ENCODE measurements around the gene LRBA. TPM values are rescaled to one million over a fixed set of nuclear protein-coding genes. Genes with fewer than 3 reads are reported as not detected.
"Not testable (repeated sequence)": the region's sequence is repeated elsewhere in the genome, so short reads cannot be mapped to it uniquely, and the experiment has no call there.

Gene LRBA
- total RNA-seq, 1 donor from 2014 or later: 46.2 TPM

GRCh38 chr4:150541681-150542080, 473.4 kb downstream of the LRBA start:
- no peaks in the 10 kb centered on the region for H3K9me3 ChIP-seq
- no peaks in the 10 kb centered on the region for H3K27me3 ChIP-seq (ENCODE audit: low read depth)
- intact Hi-C loops (cut with DNase I): no loop called here
- H3K4me1 ChIP-seq: no peaks in the 10 kb centered on the region
- no peak for TF ChIP-seq CTCF (IDR thresholded peaks at IDR 0.05)
- H3K27ac ChIP-seq: no peak overlapping the region
- DNase-seq (no peak), ATAC-seq (no peak)
- no peak overlapping the region for H3K4me3 ChIP-seq
- H3K36me3 ChIP-seq: no peaks in the 10 kb centered on the region

DNA sequence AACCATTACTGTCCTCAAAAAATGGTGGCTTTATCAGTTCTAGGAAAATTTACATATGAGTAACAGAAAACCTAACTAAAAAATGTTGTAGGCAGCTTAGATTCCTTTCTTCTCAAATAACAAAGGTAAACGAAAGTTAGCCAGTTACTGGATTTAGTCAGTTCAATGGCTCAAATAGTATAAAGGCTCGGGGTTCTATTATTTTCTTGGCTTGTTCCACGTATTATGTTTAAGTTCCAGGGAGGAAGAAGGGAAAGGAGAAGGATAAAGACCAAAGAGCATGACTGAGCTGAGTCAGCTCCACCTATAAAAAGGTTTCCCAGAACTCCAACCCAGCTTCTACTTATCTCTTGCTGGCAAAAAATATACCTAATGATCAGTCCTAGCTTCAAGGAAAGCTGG, 474.1 kb downstream of the LRBA start:
- Histone ChIP-seq H3K27ac (no peak overlapping the region), H3K4me1 (no peaks in the 10 kb centered on the region), H3K27me3 (ENCODE audit: low read depth) (no peaks in the 10 kb centered on the region), H3K4me3 (no peak overlapping the region), H3K36me3 (no peaks in the 10 kb centered on the region), H3K9me3 (no peaks in the 10 kb centered on the region)
- no peak for ATAC-seq
- DNase-seq: no peak
- no peak for TF ChIP-seq CTCF (IDR thresholded peaks at IDR 0.05)
- intact Hi-C loops (cut with DNase I): no loop called here

- no peaks in the 10 kb centered on the region for H3K36me3 ChIP-seq
- no peak overlapping the region for H3K4me3 ChIP-seq
- no peaks in the 10 kb centered on the region for H3K9me3 ChIP-seq
- no peak for DNase-seq
- ATAC-seq: no peak
- TF ChIP-seq CTCF (IDR thresholded peaks at IDR 0.05): no peak
- H3K27ac ChIP-seq: no peak overlapping the region
- no peaks in the 10 kb centered on the region for H3K27me3 ChIP-seq (ENCODE audit: low read depth)
- no peaks in the 10 kb centered on the region for H3K4me1 ChIP-seq
- intact Hi-C loops (cut with DNase I): no loop called here
These were observed 474.5 kb downstream of the LRBA start for GRCh38 chr4:150540536-150540935.

DNA sequence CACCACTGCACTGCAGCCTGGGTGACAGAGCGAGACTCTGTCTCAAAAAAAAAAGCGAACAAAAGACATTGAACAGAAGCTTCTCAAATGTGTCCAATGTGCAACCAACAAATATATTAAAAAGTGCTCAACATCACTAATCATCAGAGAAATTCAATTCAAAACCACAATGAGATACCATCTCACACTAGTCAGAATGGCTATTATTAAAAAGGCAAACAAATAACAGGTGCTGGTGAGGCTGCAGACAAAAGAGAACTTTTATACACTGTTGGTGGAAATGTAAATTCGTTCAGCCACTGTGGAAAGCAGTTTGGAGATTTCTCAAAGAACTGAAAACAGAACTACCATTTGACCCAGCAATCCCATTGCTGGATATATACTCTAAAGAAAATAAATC, 477.2 kb downstream of the LRBA start:
- ATAC-seq; H3K36me3 ChIP-seq; DNase-seq; H3K4me3 ChIP-seq; intact Hi-C loops (cut with DNase I); H3K27me3 ChIP-seq (ENCODE audit: low read depth); H3K27ac ChIP-seq; H3K9me3 ChIP-seq; H3K4me1 ChIP-seq: not testable (repeated sequence)

- no peaks in the 10 kb centered on the region for H3K36me3 ChIP-seq
- H3K4me3 ChIP-seq: no peak overlapping the region
- intact Hi-C loops (cut with DNase I): no loop called here
- no peak for DNase-seq
- no peak for ATAC-seq
- H3K9me3 ChIP-seq: no peaks in the 10 kb centered on the region
- H3K27me3 ChIP-seq (ENCODE audit: low read depth): no peaks in the 10 kb centered on the region
- H3K27ac ChIP-seq: no peak overlapping the region
- H3K4me1 ChIP-seq: no peaks in the 10 kb centered on the region
- no peak for TF ChIP-seq CTCF (IDR thresholded peaks at IDR 0.05)
These were observed 480.3 kb downstream of the LRBA start for GRCh38 chr4:150534818-150535217.

GRCh38 chr4:150533673-150534072, 481.4 kb downstream of the LRBA start:
- Histone ChIP-seq H3K27ac (no peak overlapping the region), H3K4me3 (no peak overlapping the region), H3K9me3 (no peaks in the 10 kb centered on the region), H3K4me1 (no peaks in the 10 kb centered on the region), H3K27me3 (ENCODE audit: low read depth) (no peaks in the 10 kb centered on the region), H3K36me3 (no peaks in the 10 kb centered on the region)
- ATAC-seq (no peak), DNase-seq (no peak)
- intact Hi-C loops (cut with DNase I): no loop called here
- TF ChIP-seq CTCF (IDR thresholded peaks at IDR 0.05): no peak

Measured in lower lobe of right lung (tissue), 2 donors.